NCI-H2081 (cell line): Measurements from ENCODE around the gene PDHX.
"Not testable (repeated sequence)": the region's sequence is repeated elsewhere in the genome, so short reads cannot be mapped to it uniquely, and the experiment has no call there.

Experiments
- DNase-seq, 2 experiments: peaks; one replicate each; lab custom pipeline; 2025; lab: John Stamatoyannopoulos, UW

Gene PDHX

GRCh38 chr11:35017528-35018342, 101.3 kb downstream of the PDHX start:
- no peak for DNase-seq

DNA sequence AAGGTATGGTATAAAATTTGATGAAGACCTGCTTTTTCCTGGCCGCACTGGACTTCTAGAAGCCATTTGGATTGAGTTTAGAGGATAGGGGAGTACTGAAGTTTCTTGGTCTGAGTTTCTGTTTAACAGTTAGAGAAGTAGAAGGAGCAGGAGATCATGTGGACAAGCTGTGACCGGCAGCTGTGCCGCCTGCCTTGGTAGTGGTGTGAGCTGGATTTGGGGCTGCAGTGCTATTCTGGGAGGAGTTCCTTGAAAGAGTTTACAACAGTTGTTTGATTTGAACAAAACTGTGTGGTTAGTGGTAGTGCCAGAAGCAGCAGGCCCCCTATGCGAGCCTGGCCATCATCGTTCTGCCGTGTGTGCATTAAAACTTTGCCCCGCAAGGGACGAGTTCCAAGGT, 105.2 kb downstream of the PDHX start:
- no peak for DNase-seq

DNA sequence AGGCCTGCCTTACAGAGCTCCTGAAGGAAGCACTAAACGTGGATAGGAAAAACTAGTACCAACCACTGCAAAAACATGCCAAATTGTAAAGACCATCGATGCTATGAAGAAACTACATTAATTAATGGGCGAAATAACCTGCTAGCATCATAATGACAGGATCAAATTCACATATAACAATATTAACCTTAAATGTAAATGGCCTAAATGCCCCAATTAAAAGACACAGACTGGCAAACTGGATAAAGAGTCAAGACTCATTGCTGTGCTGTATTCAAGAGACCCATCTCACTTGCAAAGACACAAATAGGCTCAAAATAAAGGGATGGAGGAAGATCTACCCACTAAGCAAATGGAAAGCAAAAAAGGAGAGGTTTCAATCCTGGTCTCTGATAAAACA, 107.5 kb downstream of the PDHX start:
- DNase-seq: not testable (repeated sequence)

- DNase-seq: not testable (repeated sequence)
Observed at GRCh38 chr11:35028007-35028406, 111.6 kb downstream of the PDHX start.

- DNase-seq: no peak
Observed at GRCh38 chr11:35029979-35030682, 113.7 kb downstream of the PDHX start.

DNA sequence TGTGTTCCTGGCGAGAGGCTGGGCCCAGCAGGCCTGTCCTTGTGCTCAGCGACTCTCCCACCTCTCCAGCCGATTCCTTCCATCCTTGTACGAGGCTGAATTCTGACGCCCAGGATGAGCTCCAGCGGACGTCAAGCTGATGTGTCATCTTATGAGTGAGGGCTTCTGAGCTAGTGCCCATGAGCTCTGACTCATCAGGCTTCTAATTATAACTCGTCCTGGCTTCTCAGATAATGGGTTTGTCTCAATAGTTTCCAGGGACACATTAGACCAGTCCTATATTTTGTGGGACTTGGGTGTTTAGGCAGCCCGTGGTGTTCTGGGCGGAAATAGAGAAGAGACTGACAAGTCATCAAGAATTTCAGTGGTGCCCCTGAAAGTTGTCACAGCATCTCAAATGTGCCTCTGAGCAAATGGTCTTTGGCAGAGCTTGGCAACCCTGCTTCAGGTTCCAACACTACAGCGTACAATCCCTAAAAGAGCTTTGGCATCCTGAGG, 114.3 kb downstream of the PDHX start:
- DNase-seq: no peak

DNA sequence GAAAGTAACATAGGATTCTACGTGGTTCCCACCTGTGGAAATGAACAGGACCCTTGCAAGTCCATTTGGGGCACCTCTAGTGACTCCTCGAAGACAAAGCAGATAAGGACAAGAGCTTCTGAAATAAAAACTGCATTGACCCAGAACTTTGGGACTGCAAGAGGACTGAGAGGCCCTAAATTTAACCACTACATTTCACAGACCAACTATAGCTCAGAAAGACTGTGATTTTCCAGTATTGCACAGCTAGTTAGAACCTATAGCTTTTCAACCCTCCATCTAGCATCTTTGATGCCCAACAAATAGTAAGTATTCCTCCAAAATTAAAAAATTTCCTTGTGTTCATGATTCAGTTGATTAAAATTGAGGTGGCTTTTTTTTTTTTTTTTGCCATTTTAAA, 114.9 kb downstream of the PDHX start:
- DNase-seq: no peak

DNA sequence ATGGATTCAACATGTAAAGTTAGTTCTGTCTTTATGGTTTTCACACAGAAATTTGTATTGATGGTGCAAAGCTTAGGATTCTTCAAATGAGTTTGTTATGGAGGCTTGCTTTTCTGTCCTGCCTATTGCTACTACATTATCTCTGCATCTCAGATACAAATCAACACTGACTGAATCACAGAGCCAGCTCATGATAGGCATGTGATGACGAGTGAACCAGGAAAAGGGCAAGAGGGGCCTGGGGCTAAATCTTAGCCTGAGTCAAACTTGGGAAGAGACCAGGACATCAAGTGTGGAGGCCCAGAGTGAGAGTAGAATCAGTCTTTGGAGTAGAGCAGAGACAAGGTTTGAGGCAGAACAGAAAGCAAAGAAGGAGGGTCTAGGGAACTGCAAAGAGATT, 115.4 kb downstream of the PDHX start:
- DNase-seq: no peak

DNA sequence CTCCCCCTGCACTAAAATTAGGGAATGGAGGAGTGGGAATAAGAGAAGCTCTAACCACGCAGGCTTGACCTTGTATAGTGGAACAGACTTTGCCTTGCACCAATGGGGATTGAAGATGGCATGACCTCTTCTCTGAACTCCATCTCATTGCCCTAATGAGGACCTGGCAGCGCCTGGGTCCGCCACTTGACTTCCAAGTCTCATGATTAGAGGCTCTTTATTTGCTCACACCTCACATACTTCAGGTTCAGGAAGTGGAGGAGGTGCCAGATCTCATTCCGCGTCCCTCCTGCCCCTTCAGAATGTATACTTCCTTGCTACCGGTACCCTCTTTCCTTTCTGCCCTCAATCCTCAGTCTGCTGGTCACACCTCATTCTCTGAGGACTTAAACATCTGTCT, 116.6 kb downstream of the PDHX start:
- DNase-seq: no peak

GRCh38 chr11:35034401-35034800, 118.0 kb downstream of the PDHX start:
- no peak for DNase-seq

- DNase-seq: no peak
Observed at GRCh38 chr11:35035894-35036408, 119.5 kb downstream of the PDHX start.

DNA sequence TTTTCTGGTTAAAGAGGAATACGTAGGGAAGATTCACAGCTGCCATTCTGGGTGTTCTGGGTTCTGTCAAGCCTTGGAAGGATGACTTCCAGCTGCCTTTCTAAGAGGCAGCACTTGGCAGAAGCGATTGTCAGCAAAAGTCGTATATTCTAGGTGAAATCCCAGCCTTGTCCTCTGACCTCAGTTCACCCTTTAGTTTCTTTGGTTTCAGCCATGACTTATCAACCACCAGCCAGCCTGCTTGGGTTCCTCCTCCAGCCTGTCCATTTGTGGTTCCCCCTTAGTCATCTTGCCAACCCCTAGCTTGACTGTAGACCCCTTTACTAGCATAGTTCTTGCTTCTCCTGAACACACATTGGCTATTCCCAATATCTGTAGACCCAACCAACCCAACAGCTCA, 120.2 kb downstream of the PDHX start:
- no peak for DNase-seq

GRCh38 chr11:35038211-35038928, 122.0 kb downstream of the PDHX start:
- DNase-seq: no peak

GRCh38 chr11:35039076-35039475, 122.7 kb downstream of the PDHX start:
- no peak for DNase-seq

DNA sequence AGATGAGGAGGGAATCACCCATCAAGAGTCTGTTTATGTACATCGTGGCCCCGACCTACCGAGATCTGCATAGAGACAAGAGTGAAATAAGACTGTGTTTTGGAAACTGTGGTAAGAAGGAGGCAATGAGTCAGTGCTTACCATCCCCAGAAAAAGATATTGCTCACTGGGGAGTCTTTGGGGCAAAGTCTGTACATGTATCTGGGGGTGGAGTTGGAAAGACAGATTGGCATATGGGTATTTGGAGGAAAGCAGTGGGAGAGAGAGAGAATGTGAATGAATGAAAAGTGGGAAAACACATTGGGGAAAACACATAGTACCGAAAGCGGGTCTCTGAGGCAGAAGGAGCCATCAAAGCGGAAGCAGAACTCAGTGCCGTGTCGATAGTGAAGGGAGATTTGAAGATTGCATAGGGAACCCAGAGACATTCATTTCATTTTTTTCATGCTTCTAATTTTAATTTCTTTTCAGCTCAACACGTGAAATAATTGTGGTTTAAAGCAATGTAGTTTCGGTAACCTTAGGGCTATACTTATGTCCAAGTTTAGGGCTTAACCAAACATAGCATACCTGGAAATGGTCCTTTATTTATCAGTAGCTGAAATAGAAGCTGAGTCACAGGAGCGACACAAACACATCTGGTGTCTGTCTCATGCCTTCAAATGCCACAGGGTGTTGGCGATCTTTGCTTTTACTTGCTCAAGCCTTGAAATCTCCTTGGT, 124.0 kb downstream of the PDHX start:
- DNase-seq: no peak

DNA sequence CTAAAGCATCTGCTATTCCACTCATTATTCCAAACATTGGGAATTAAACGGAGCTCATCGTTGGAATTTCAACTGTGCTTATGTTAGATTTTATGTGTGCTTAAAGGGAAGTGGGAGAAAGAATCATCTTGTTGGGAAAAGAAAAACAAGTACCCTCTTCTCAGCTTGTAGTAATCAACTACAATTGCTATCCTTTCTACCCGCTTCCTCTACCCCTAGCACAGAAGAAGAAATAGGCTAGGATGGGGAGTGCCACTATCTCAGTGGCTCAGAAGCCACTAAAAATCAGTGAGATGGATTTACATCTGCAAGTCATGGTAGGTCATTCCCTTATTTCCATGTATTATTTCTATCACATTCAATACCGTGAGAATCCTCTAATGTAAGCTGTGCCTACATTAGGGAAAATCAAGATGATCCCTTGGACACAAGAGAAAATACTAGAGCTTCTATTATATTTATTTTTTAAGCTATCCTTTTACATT, 124.7 kb downstream of the PDHX start:
- no peak for DNase-seq

- DNase-seq: no peak
Observed at GRCh38 chr11:35042224-35042623, 125.8 kb downstream of the PDHX start.

- DNase-seq: no peak
Observed at GRCh38 chr11:35042913-35043312, 126.5 kb downstream of the PDHX start.

DNA sequence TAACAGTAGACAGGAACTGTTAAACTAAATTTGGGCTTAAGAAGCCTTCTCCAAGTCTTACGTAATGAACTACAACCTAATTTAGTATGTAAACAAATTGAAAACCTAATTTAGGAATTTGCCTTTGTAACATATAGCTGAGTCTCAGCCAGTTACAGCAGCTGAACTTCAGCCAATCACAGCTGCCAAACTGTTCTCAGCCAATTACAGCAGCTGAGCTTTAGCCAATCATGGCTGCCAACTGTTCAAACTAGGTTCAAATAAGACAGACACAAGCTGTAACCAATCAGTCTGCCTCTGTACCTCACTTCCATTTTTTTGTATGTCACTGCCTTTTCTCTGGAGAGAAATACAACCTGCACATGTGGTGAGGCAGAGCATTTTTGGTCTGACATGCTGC, 127.5 kb downstream of the PDHX start:
- no peak for DNase-seq

- no peak for DNase-seq
Observed at GRCh38 chr11:35045236-35045820, 128.9 kb downstream of the PDHX start.
